NK-92 (cell line): Measurements from ENCODE around the gene TIMM44.

Source experiments
- DNase-seq: peaks from one replicate; lab custom pipeline; 2025; ENCODE audit not compliant: unreplicated experiment; lab: John Stamatoyannopoulos, UW

Gene TIMM44

GRCh38 chr19:7877249-7877836 is 66.1 kb downstream of the TIMM44 start:
- DNase-seq, result no peak
